ENCODE measurements around the gene HSD17B8.
A peak's percentile ranks its signal among the peaks of the same experiment; 100 is the strongest.

Gene HSD17B8

GRCh38 chr6:33241968-33242367, 37.5 kb downstream of the HSD17B8 start:
- DNase-seq (ENCODE audit: low read depth in 3 of 3), result no peak

- no peak for DNase-seq (ENCODE audit: low read depth in 3 of 3)
These were observed 39.0 kb downstream of the HSD17B8 start for GRCh38 chr6:33243476-33243875.

DNA sequence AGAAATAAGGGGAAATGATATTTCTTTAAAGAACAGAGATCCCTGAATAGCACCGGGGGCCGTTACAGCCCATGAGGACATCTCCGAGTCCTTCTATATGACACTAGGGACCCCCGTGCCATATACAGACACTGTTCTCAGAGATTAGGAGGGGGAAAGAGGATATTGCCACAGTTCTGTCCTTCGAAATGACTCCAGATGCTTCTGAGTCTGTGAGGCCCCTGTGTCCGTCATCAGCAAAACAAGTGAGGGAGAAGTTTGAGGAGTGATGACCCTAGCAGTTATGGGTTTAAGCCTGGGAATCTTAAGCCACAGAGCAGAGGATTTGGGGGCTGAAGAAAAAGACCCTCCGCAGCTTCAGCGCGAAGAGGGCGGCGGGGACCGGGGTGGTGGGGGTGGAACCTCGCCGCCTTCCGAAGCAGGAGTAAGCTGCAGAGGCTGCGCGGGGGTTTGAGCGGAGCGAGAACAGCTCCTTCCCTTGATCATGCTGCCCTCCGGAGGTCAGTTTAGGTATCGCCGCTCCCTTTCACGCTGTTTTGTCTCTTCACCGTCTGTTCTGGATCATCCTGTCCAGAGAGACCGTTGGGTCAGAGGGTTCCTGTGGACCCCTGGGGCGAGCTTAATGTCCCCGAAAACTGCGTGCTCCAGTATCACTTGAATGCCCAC, 43.7 kb downstream of the HSD17B8 start:
- DNase-seq (ENCODE audit: low read depth in 3 of 3), result peak; percentile 87 to 90 (median 87)

- DNase-seq (ENCODE audit: low read depth in 3 of 3), result peak in 1 of 3 experiments; percentile 11
These were observed 44.1 kb downstream of the HSD17B8 start for GRCh38 chr6:33248643-33248931.

GRCh38 chr6:33248932-33249731, 44.7 kb downstream of the HSD17B8 start:
- DNase-seq (ENCODE audit: low read depth in 3 of 3), result peak; percentile 85 to 90 (median 85)

GRCh38 chr6:33249732-33250630, 45.5 kb downstream of the HSD17B8 start:
- peak in 1 of 3 experiments; percentile 12 for DNase-seq (ENCODE audit: low read depth in 3 of 3)

DNA sequence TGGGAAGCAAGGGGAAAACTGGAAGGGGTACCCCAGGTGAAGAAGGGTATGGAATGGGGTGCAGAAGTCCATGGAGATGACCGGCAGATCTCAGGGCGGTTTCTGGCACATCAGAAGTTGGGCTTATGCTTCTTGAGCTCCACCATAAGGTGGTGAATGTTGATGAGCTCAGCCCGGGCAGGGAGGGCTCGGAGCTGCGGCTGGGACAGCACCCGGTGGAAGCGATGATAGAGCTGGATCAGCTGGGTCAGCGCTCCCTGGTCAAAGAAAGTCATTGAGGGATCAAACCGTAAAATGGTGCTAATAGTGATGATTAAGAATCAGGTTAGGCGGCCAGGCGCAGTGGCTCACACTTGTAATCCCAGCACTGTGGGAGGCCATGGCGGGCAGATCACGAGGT, 46.3 kb downstream of the HSD17B8 start:
- DNase-seq (ENCODE audit: low read depth in 3 of 3), result no peak

DNA sequence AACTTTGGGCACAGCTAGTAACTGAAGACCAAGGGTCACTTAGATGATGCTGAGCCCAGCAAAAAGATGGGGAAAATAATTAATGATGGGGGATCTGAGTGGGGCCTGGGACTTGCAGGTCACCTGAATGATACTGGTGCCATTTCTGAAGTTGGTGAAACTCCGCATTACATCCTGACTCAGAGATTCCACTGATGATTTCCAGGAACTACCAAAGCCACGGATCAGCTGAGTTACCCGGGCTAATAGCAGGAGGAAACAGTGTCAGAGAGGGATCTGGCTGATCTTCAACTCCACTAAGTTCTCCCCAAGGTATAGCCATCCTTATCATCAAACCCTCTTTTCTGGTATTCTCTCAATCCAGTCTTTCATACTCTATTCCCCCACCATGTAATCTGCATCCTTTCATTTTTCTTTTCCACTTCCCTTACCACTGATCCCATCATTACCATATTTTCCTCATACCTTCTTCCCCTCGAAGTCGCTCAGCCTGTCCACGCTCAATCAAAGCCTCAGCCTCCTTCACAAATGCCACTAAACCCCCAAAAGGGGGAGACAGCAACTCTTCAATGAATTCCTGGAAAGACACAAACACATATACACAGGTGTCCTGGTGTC, 47.0 kb downstream of the HSD17B8 start:
- no peak for DNase-seq (ENCODE audit: low read depth in 3 of 3)

GRCh38 chr6:33252759-33253158, 48.3 kb downstream of the HSD17B8 start:
- DNase-seq (ENCODE audit: low read depth in 3 of 3), result no peak

DNA sequence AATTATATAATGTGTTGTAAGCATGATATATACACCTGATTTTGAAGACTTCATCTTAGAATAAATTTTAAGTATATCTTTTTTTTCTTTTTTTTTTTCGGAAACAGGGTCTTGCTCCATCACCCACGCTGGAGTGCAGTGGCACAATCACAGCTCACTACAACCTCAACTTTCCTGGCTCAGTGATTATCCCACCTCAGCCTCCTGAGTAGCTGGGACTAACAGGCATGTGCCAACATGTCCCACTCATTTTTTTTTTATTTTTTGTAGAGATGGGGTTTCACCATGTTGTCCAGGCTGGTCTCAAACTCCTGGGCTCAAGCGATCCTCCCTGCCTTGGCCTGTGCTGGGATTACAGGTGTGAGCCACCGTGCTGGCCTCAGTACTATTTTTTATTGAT, 50.1 kb downstream of the HSD17B8 start:
- DNase-seq (ENCODE audit: low read depth in 3 of 3), result no peak

All from stimulated activated CD4-positive, alpha-beta T cell treated with anti-CD3 and anti-CD28 coated beads, TNF-alpha, amount 100 ng/mL, for 4 hours (primary cell).